ENCODE data around the gene NR3C1. TPM values are rescaled to one million over a fixed set of nuclear protein-coding genes. Genes with fewer than 3 reads are reported as not detected.
A peak's percentile ranks its signal among the peaks of the same experiment; 100 is the strongest.

The NR3C1 gene
- total and polyA plus RNA-seq, 2 of the 13 experiments (the other 11 are each of a cell fraction or from before 2014, with no cell fraction given), result 10.0 to 24.3 TPM

- no peak for TF ChIP-seq DRAP1 (CRISPR knock-in tag; IDR thresholded peaks at IDR 0.05)
- no peak for TF ChIP-seq ZNF333 (CRISPR knock-in tag; IDR thresholded peaks at IDR 0.05; ENCODE audit: borderline replicate concordance)
- TF ChIP-seq ELF1 (CRISPR knock-in tag; IDR thresholded peaks at IDR 0.05), result no peak
- TF ChIP-seq RELA (CRISPR knock-in tag; IDR thresholded peaks at IDR 0.05), result no peak
- no peak for TF ChIP-seq ZNF570 (CRISPR knock-in tag; IDR thresholded peaks at IDR 0.05; ENCODE audit: borderline replicate concordance)
- TF ChIP-seq BRD4 (CRISPR knock-in tag; IDR thresholded peaks at IDR 0.05), result no peak
- TF ChIP-seq GTF3A (CRISPR knock-in tag; conservative IDR thresholded peaks at IDR 0.05), result no peak
- TF ChIP-seq RORA (CRISPR knock-in tag; IDR thresholded peaks at IDR 0.05), result no peak
- TF ChIP-seq MXD3 (CRISPR knock-in tag; IDR thresholded peaks at IDR 0.05), result no peak
- TF ChIP-seq CEBPG (CRISPR knock-in tag; IDR thresholded peaks at IDR 0.05), result 0 out of 2 replicates have a peak, but pooled peaks have one; percentile 10
- TF ChIP-seq THRA (CRISPR knock-in tag; IDR thresholded peaks at IDR 0.05; ENCODE audit: borderline replicate concordance), result no peak
- TF ChIP-seq ZBTB37 (CRISPR knock-in tag; IDR thresholded peaks at IDR 0.05), result no peak
Measured at GRCh38 chr5:143404416-143405062, 1.1 kb upstream of the NR3C1 start (continued).

Data from HepG2 (cell line).